ENCODE results near the gene CXCL6.

The CXCL6 gene

DNA sequence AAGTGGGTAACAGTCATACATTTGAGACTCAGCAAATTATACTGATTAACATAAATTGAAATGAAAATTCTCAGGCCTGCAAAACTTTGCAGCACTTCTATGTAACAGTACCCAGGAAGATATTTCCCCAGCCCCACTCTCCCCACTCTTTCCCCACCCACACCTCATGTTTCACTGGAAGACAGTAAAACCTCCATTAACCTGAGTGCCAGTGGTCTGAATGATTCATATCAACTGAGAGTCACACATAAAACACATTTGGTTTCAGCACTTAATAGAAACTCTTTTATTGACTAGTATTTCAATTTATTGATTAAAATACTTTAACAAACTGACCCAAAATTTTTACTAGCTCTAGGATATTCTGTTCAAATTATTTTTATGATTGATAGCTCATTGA, 6.9 kb downstream of the CXCL6 start:
- DNase-seq, result no peak

DNA sequence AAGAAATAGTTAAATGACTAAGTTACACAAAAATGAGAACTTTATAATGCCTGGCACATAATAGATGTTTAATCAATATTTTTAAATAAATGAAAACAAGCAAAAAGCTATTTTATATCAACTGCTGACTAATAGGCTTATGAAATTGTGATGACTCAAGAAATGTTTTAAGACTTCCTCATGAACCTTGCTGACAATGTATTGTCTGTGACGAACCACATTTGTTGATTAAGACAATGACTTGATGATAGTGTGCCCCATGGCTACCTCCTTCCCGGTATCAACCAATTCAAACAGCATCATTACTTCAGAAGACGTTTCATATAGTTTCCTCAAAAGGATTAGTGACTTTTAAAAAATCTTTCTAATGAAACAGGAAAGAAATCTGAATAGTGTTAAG, 7.9 kb downstream of the CXCL6 start:
- DNase-seq, result no peak

DNA sequence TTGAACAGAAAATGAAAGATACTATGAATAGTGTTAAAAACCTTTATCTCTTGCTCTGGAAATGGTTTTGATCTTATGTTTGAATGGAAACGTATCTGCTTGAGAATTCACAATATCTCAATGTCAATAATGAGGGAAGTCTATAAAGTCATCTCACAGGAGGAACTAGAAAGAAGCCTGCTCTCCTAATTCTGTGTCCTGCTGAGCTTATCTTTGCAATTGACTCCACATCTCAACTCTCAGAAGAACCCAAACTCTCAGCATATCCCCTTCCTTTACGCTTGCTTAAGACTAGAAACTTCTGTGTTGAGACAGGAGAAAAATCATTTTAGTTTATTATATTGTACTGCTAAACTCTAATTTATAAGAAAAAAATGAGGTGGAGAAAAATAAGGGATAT, 8.3 kb downstream of the CXCL6 start:
- no peak for DNase-seq

DNA sequence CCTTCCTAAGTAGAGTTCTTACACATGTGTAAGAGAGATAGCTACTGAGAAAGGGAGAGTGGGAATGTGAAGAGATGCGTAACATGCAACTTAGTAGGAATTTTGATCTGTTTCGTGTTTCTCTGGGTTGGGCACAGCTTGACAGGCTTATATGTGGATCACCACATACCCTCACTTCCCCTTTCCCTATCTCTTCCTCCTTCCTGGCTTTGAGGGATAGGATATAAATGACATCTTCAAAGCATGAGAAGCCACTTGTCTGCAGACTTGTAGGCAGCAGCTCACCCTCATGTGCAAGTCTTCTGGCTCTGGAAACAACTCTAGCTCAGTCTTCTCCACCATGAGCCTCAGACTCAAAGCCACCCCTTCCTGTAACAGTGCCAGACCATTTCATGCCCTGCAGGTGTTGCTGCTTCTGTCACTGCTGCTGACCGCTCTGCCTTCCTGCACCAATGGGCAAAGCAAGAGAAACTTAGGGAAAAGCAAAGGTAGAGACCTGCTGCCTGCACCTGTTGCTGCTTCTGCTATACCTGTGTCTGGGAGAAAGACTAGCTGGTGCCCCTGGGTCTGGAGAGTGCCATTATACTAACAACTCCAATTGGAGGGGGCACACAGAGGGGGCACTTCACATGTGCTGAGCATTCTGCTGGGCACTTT, 11.2 kb downstream of the CXCL6 start:
- DNase-seq, result no peak

DNA sequence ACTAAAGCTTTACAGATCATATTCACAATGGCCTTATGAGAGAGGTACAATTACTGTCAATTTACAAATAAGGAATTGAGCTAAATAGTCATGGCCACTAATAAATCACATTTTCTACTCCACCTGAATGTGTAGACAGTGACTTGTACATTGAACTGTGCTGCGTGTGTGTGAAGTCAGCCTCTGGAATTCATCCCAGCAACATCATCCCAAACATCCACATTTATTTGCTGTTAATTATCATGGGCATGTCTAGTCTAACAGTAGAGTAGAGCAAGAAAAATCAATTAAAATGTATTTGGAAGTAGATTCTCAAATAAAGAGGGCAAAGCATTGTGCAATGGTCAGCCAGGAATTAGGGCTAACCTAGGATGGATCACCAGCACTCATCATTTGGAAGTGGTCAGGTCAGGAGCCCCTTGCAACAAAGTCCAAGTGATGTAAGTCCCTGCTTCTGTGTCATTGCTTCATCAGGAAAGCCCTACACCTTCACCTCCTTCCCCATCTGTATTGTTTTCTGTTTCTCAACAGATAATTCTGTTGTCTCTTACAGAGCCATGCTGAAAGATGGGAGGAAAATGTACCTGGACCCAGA, 11.8 kb downstream of the CXCL6 start:
- DNase-seq, result no peak

DNA sequence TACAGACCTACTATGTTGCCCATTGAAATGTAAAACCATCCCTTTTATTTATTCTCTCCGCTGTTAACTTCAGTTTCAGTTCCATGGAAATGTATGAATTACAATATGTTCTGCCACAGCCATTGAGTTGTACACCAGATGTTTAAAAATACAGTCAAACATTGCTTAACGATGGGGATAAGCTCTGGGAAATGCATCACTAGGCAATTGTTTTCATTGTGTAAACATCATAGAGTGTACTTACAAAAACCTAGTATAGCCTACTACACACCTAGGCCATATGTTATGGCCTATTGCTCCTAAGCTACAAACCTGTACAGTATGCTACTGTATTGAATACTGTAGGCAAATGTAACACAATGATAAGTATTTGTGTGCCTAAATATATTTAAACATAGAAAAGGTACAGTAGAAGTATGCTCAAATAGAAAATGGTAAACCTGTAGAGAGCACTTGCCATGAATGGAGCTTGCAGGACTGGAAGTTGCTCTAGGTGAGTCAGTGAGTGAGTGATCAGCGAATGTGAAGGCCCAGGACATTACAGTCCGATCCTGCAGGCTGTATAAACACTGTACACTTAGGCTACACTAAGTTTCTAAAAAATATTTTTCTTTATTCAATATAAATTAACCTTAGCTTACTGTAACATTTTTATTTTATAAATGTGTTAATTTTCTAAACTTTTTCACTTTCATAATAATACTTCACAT, 13.9 kb downstream of the CXCL6 start:
- no peak for DNase-seq

DNA sequence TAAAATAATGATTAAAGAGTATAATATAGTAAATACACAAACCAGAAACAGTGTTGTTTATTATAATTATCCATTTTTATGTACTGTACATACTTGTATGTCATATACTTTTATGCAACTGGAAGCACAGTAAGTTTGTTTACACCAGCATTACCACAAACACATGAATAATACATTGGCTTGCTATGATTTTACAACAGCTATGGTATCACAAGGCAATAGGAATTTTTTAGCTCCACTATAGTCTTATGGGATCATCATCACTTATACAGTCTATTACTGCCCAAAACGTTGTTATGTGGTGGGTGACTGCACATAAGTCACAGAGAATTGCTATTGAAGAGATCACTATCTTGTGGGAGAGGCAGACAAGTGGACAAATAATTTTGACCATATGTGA, 14.8 kb downstream of the CXCL6 start:
- DNase-seq, result no peak

DNA sequence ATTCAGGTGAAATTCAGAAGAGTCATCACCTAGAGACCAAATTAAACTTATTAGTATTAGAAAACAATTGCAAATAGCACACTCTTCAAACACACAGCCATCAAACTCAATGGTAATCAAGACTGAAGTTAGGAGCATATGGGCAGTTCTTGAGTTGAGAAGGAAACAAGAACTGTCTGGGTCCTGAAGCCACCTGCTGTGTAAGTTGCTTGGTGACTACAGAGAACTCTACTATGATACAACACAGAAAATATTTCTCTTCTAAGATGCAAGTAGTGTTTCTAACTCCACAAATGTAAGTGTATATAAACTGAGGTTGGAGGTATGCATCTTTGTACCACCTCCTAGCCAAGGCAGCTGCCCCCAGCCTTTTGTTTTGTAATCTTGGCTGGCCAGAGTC, 16.3 kb downstream of the CXCL6 start:
- no peak for DNase-seq

DNA sequence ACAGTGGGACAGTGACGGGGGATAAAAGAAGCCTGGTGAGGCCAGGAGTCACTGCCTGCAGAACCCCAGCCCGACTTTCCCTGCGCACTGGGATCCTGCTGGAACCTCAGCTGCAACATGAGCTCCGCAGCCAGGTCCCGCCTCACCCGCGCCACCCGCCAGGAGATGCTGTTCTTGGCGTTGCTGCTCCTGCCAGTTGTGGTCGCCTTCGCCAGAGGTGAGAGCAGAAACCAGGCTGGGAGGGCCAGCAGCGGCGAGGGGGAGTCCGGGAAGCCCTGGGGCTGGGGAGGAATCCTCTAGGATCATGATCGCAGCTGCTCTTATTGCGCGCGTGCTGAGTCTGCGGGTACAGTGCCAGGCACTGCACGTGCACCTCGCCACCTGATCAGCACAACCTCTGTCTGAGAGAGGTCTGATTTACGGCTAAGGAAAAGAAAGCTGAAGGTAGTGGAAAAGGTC, 16.8 kb downstream of the CXCL6 start, which contains the start of gene PF4V1:
TSS of gene PF4V1 (plus strand) at position 51 of the 459 bp plus-strand sequence. CDS start at position 118, 67 bp downstream.
- no peak for DNase-seq

DNA sequence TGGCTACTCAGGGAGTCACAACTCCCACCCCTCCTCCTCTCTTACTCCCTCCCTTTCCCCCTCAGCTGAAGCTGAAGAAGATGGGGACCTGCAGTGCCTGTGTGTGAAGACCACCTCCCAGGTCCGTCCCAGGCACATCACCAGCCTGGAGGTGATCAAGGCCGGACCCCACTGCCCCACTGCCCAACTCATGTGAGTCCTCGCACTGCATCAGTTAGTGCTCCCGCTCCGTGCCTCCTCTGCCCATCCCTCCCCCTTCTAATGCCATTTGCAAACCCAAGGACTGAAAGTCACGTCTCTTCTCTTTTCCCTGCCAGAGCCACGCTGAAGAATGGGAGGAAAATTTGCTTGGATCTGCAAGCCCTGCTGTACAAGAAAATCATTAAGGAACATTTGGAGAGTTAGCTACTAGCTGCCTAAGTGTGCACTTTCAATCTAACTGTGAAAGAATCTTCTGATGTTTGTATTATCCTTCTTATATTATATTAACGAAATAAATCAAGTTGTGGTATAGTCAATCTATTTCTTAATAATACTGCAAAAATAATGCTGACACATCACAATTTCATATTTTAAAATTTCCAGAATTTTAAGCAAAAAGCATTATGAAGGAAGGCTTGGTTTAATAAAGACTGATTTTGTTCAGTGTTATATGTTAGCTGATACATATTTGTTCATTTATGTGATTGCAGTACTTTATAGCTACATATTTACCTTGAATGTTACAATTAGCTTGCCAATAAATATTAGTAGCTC, 17.4 kb downstream of the CXCL6 start:
- DNase-seq, result no peak

DNA sequence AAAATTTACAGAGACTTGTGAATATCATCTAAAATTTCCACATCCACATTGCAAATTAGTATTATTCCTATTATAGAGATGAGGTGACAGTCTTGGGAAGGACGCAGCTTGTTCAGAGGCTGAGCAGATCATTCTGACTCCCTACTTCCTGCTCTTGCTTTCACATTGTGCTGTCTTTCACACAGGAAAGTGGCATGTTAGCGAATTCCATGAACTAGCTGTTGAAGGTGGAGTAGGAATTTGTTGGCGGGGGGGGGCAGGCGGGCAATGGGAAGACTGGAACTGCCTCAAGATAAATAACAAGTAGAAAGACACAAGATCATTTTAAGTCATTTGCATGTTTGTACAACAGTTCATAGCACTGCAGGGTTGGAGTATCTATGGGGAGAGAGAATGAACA, 18.9 kb downstream of the CXCL6 start:
- DNase-seq, result no peak

DNA sequence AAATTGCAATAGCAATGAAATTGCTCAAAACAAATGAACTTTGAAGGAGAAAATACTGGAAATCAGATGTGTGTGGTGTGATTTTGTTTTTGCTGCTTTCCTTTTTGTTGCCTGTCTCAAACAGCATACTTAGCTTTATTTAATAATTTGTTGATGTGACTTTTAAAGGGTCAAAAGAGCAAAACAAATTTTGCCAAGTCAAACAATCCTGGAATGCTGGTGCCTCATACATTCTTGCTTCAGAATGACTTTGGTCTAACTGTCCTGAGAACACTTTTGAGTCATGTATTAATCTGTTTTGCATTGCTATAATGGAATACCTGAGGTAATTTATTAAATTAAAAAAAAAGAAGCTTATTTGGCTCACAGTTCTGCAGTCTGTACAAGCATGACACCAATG, 20.0 kb downstream of the CXCL6 start:
- DNase-seq, result no peak

DNA sequence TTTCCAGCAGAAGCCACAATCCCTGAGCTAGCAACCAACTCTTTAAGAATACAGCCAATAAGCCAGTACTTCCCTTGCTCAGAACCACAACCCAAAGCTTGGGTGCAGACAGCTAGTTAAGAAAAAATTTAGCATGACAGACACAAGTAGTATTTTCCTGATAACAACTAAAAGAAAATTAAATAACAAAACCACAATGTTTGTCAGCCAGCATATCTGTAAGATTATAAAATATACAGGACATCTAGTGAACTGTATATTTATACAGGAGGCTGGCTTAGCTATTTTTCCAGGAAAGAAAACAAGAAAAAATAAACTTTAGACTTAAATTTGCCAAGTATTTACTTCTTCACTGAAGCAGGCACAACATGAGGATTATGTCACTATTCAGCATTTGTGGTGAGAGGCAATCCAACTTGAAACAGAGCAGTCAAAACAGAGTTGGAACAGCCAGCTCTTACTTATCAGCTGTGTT, 23.2 kb downstream of the CXCL6 start:
- no peak for DNase-seq

DNA sequence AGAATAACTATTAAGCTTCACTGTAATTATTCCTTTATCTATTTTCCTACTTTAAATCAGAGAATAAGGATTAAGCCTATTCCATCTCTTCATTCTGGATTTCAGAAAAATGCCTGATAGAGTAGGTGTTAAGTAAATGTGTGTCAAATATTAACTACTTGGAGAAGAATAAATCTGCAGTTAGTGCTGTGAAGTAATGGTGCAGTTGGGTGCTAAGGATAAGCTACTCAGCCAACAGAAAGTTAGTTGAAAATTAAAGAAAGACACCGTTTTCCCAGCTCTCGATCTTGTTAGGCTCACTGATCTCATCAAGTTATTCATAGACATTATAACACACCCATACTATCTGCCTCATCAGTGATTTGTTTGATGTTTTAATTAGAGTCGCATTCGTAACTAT, 23.7 kb downstream of the CXCL6 start:
- no peak for DNase-seq

DNA sequence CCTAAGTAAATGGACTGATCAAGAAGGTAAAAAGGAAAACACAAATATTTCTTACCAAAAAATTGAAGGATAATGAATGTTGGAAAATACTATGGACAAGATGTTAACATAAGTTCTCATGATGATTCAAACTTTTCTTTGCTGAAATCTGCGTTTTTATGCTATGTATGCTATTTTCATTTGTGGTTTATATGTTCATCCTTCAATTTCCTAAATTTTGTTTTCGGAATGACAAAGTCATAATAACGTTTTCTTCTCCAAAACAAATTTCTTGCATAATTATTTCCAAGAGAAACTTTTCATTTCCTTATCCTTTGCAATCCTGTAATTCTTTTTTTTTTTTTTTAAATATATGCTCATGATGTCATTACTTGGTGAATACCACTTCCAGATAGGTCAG, 24.4 kb downstream of the CXCL6 start:
- DNase-seq, result no peak

DNA sequence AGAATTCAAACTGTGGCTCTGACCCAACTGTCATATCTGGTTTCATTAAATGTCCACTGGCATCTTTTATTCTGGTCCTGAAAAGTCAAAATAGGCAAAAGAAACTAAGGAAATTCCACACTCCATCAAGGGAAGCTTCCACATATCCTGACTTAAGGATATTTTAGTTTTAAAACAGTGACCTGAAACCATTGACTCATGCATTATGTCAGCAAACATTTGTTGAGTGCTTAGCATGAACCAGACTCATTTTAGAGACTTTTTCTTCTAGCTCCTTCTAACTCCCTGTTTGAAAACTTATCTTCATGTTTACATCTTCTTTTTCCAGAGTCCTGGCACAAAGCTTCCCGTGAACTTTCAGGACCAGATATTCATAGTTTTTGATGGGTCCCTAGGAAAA, 25.8 kb downstream of the CXCL6 start:
- DNase-seq, result no peak

DNA sequence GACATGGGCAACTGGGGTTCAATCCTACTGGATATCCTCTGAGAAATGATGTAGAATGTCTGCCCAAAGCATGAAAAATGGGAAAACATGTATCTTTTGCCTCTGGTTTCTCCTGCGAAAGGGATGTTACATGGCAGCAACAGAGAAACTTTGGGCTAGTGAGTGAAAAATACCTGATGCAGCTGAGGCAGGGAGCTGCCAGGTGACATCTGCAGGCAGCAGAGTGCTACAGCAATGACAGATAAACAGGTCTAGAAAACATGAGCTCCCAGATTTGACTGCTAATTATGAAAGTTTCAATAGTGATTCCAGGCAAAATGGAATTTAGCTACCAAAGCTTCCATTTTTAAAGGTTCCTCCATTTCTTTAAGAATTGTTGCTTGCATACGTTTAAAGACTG, 27.9 kb downstream of the CXCL6 start:
- no peak for DNase-seq

DNA sequence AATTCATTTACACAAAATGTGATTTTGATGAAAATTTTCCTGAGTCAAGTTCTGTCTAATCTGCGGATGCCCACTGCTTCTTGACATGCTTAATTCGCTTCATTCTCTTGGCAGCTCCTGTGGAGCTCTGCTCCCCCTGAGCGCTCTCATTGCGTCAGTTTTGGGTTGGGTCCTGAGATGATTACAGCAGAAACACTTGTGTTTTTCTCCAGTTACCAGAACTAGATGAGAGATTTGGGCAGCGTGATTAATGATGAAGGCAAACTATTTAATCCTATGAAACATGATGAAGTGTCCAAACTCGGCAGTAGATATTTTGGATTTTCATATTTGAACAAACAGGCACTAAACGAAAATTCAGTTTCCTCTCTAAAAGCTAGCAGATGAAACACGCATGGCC, 28.5 kb downstream of the CXCL6 start:
- DNase-seq, result no peak

DNA sequence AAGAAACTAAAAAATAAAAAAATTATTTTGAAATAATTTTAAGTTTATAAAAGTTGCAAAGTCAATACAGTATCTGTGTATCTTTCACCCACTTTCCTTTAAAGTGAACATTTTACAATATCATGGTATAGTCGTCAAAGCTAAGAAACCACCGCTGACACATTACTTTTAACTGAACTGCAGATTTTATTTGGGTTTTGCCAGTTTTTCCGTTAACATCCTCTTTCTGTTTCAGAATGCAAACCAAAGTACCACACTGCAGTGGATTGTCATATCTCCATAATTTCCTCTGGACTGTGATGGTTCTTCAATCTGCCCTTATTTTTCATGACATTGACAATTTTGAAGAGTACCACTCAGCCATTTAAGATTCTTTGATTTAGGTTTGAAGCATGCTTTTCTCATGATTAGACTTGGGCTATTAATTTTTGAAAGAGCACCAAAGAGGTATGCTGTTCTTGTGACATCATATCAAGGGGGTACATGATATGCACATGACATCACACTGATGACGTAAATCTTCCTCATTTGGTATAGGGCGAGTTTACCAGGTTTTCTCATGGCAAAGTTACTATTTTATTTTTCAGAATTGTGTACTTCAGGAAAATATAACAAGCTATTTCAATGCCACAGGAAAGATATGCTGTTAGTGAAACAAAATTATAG, 29.1 kb downstream of the CXCL6 start:
- no peak for DNase-seq

DNA sequence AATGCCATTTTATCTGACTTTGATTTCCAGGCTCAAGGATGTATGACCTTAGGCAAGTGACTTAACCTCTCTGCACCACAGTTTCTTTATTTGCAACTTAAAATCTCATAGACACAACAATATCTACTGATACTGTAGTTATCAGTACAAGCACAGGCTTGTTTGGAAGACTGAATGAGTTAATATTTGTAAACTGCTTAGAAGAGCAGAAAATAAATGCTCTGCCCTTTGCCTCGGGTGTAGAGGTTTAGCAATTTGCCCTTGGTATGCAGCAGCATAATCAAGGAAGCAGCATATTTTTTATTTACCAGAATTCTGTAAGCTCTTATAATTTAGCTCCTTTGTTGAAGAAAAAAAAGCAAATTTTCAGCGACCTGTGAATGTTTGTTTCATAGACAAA, 29.8 kb downstream of the CXCL6 start:
- DNase-seq, result no peak

DNA sequence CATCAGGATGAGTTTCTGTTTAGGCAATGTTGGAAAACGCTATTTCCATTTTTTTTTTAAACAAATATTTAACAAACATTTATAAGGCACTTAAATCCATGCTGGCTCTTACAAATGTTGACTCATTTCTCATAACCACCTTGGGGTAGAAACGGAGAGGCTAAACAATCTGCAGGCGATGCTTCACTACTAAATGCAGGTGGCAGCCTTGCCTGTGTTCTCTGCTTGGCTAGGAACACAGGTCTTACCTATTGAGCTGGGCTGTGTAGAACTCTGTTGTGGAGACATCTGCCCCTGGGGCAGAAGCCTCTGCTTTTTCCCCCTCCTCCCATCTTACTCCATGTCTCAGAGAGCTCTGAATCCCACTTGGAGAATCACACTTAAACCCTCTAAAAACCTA, 31.3 kb downstream of the CXCL6 start:
- no peak for DNase-seq

DNA sequence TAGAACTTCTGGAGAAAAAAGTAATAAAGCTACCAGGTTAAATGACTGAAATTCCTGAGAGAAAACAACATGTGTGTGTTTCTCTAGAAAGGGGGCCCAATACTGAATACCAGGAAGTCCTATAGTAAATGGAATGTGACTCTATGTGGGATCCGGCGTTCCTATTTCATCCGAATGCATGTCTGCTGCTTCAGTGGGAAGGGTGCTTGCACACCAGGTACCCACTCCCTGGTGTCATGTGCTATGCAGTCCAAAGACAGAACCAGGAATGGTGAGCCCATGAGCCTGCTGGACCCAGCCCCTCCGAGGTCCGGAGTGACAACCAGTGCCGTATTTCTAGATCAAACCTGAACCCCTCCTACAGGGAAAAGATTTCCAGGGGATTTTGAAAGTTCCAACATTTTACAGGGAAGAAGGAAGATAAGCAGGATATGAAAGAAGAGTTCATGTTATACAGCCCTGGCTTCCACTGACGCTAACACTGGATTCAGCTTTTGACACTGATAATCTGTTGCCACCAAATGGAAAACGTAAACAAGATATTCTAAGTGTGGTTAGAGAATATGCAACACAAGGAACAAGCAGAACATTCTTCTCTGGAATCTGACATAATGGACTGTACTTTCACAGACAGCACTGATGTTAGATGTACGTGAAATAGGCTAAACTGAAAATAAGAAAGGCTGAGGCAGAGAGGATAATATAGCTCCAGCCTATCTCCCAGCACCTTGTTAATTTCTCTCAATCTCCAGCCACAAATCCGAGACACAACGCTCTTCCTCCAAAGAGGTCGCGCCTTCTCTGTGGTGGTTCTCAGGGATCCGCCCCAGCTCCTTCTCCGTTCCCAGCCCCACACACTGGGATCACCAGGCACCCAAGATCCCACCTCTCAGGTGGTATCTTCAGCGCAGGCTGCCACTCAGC, 32.0 kb downstream of the CXCL6 start:
- no peak for DNase-seq
